ENCODE measurements around the gene RNU2-1.

GRCh38 chr17:43212641-43213490 is 20.9 kb downstream of the RNU2-1 start:
- TF ChIP-seq, protein P1, sequence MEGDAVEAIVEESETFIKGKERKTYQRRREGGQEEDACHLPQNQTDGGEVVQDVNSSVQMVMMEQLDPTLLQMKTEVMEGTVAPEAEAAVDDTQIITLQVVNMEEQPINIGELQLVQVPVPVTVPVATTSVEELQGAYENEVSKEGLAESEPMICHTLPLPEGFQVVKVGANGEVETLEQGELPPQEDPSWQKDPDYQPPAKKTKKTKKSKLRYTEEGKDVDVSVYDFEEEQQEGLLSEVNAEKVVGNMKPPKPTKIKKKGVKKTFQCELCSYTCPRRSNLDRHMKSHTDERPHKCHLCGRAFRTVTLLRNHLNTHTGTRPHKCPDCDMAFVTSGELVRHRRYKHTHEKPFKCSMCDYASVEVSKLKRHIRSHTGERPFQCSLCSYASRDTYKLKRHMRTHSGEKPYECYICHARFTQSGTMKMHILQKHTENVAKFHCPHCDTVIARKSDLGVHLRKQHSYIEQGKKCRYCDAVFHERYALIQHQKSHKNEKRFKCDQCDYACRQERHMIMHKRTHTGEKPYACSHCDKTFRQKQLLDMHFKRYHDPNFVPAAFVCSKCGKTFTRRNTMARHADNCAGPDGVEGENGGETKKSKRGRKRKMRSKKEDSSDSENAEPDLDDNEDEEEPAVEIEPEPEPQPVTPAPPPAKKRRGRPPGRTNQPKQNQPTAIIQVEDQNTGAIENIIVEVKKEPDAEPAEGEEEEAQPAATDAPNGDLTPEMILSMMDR (IDR thresholded peaks at IDR 0.05): no peak
- no peak for TF ChIP-seq POLR2A (IDR thresholded peaks at IDR 0.05)

Data from testis (tissue), 2 donors.